GM23248 (cell line): Measurements from ENCODE around the gene TLR9.

ENCODE experiments used
- EZH2 ChIP-seq: fragments of 200-600 bp; sonication (generic); IDR thresholded peaks from 2 replicates; pipeline ENCODE4 v1.6.1; 2018; ENCODE audit warnings: antibody characterized with exemption, mild to moderate bottlenecking; ENCODE audit not compliant: insufficient read depth, poor library complexity, severe bottlenecking
- EZH2phosphoT487 ChIP-seq: fragments of 200-600 bp; sonication (generic); IDR thresholded peaks from 2 replicates; pipeline ENCODE4 v1.6.1; 2018; ENCODE audit warnings: antibody characterized with exemption, moderate library complexity, mild to moderate bottlenecking, low read depth; ENCODE audit not compliant: insufficient read depth

GRCh38 chr3:52223449-52224408 is 1.7 kb downstream of the TLR9 start:
- TF ChIP-seq EZH2, result no peak
- TF ChIP-seq EZH2phosphoT487, result no peak
